Tibial nerve (tissue), 4 donors: Measurements from ENCODE around the gene JMJD6. TPM values are rescaled to one million over a fixed set of nuclear protein-coding genes. Genes with fewer than 3 reads are reported as not detected.
A peak's percentile ranks its signal among the peaks of the same experiment; 100 is the strongest.
"Not testable (repeated sequence)": the region's sequence is repeated elsewhere in the genome, so short reads cannot be mapped to it uniquely, and the experiment has no call there.

Source experiments
- DNase-seq, 2 donors: peaks; one replicate each; pipeline ENCODE4 v3.0.0-alpha.2; 2019; ENCODE audit warnings: low spot score in 2 of 2
- H3K27ac ChIP-seq, 4 donors: fragments of 200-600 bp; sonication (generic) in 3 of 4; one replicate each; pipeline ENCODE4 v1.5.1; 2017 to 2019; ENCODE audit warnings: mild to moderate bottlenecking in 1 of 4
- H3K27me3 ChIP-seq, 2 donors: fragments of 200-600 bp; sonication (generic) in 1 of 2; one replicate each; pipeline versions ENCODE4 v1.5.1 to v1.6.0; 2017 to 2019
- H3K36me3 ChIP-seq, 3 donors: fragments of 200-600 bp; sonication (generic); one replicate each; pipeline ENCODE4 v1.5.1; 2018 to 2019
- H3K4me1 ChIP-seq, 4 donors: fragments of 200-600 bp; sonication (generic) in 3 of 4; one replicate each; pipeline ENCODE4 v1.5.1; 2017 to 2019
- H3K4me3 ChIP-seq, 4 donors: fragments of 200-600 bp; sonication (generic) in 3 of 4; one replicate each; pipeline ENCODE4 v1.5.1; 2017 to 2019; ENCODE audit warnings: mild to moderate bottlenecking in 1 of 4, moderate library complexity in 1 of 4
- H3K9me3 ChIP-seq, 4 donors: fragments of 200-600 bp; sonication (generic) in 3 of 4; one replicate each; pipeline ENCODE4 v1.5.1; 2017 to 2019
- CTCF ChIP-seq, 5 experiments: fragments of 200-600 bp in 3 of 5; fragments of 450-650 bp in 2 of 5; sonication (generic) in 3 of 5; IDR thresholded peaks; one replicate each; pipeline ENCODE4 v1.5.1; 2016 to 2019; ENCODE audit warnings: antibody characterized with exemption in 5 of 5, mild to moderate bottlenecking in 3 of 5, moderate library complexity in 2 of 5
- EP300 ChIP-seq, 2 donors: sonication (generic); formaldehyde crosslinking; IDR thresholded peaks; one replicate each; pipeline ENCODE4 v1.6.1; 2017; ENCODE audit warnings: antibody characterized with exemption in 2 of 2, mild to moderate bottlenecking in 1 of 2
- POLR2A ChIP-seq, 2 donors: fragments of 450-650 bp; IDR thresholded peaks; one replicate each; pipeline ENCODE4 v1.6.1; 2017; ENCODE audit warnings: antibody characterized with exemption in 2 of 2, mild to moderate bottlenecking in 2 of 2, moderate library complexity in 2 of 2
- WGBS, 2 donors: methylation state at CpG; one replicate each; pipeline ENCODE4 v1.1.5; 2018; 5-methylcytosine and 5-hydroxymethylcytosine counted together
- total RNA-seq, 4 donors: library from RNA; depleted of rRNA; stranded (reverse); fragments of >200 nt; gene quantifications; one replicate each; pipeline ENCODE4 v1.1.0, GENCODE V29; 2016

The JMJD6 gene
- total RNA-seq, 4 donors from 2014 or later = 14.0 to 45.0 (median 34.2) TPM

GRCh38 chr17:76714822-76715495 is 11.4 kb downstream of the JMJD6 start:
- DNase-seq = peak; percentile 78 to 89
- 19 to 20% methylated on average over 4 of the region's 4 CpGs for WGBS, 2 donors
- Histone ChIP-seq H3K27me3 (no peaks in the 10 kb centered on the region), H3K4me3 (no peak overlapping the region), H3K27ac (peak overlapping the region in 3 of 4 donors; percentile 55 to 61 (median 55)), H3K36me3 (peaks cover 12 to 68% (median 21%) of the 10 kb centered on the region in 3 donors), H3K9me3 (no peaks in the 10 kb centered on the region), H3K4me1 (peaks cover 0 to 45% (median 17%) of the 10 kb centered on the region in 4 donors)
- TF ChIP-seq CTCF (IDR thresholded peaks at IDR 0.05) (peak; percentile 76 to 88 (median 78)), EP300 (IDR thresholded peaks at IDR 0.05) (peak in 1 of 2 donors; percentile 33), POLR2A (IDR thresholded peaks at IDR 0.05) (no peak)

GRCh38 chr17:76714336-76714735 is 12.1 kb downstream of the JMJD6 start:
- no peak overlapping the region for H3K4me3 ChIP-seq
- H3K27me3 ChIP-seq = no peaks in the 10 kb centered on the region
- no peak for TF ChIP-seq CTCF (IDR thresholded peaks at IDR 0.05)
- TF ChIP-seq POLR2A (IDR thresholded peaks at IDR 0.05) = no peak
- no peak for TF ChIP-seq EP300 (IDR thresholded peaks at IDR 0.05)
- DNase-seq = no peak
- H3K36me3 ChIP-seq = peaks cover 6 to 62% (median 14%) of the 10 kb centered on the region in 3 donors
- H3K9me3 ChIP-seq = no peaks in the 10 kb centered on the region
- WGBS, 2 donors = 65 to 72% methylated on average over 5 of the region's 5 CpGs
- peak overlapping the region in 2 of 4 donors; percentile 34 to 61 for H3K27ac ChIP-seq
- peaks cover 0 to 50% (median 18%) of the 10 kb centered on the region in 4 donors for H3K4me1 ChIP-seq

- peaks cover 0 to 55% (median 21%) of the 10 kb centered on the region in 4 donors for H3K4me1 ChIP-seq
- H3K36me3 ChIP-seq = peaks cover 4 to 56% (median 12%) of the 10 kb centered on the region in 3 donors
- H3K27ac ChIP-seq = peak overlapping the region in 1 of 4 donors; percentile 61
- no peak overlapping the region for H3K4me3 ChIP-seq
- no peaks in the 10 kb centered on the region for H3K9me3 ChIP-seq
- DNase-seq = no peak
- 96% methylated on average over 7 of the region's 7 CpGs for WGBS, 2 donors
- no peak for TF ChIP-seq POLR2A (IDR thresholded peaks at IDR 0.05)
- no peak for TF ChIP-seq EP300 (IDR thresholded peaks at IDR 0.05)
- no peak for TF ChIP-seq CTCF (IDR thresholded peaks at IDR 0.05)
- no peaks in the 10 kb centered on the region for H3K27me3 ChIP-seq
Measured at GRCh38 chr17:76713765-76714164, 12.6 kb downstream of the JMJD6 start.

- H3K27ac ChIP-seq = peak overlapping the region in 2 of 4 donors; percentile 47 to 93
- not testable (repeated sequence) for H3K27me3 ChIP-seq, DNase-seq, H3K4me3 ChIP-seq, H3K9me3 ChIP-seq
- peaks cover 0 to 42% (median 4%) of the 10 kb centered on the region in 3 donors for H3K36me3 ChIP-seq
- H3K4me1 ChIP-seq = peaks cover 0 to 70% (median 35%) of the 10 kb centered on the region in 4 donors
- 52 to 65% methylated on average over 7 of the region's 7 CpGs for WGBS, 2 donors
Measured at GRCh38 chr17:76712321-76712720, 14.1 kb downstream of the JMJD6 start.

- Histone ChIP-seq H3K36me3 (peaks cover 0 to 29% (median 0%) of the 10 kb centered on the region in 3 donors), H3K27me3 (no peaks in the 10 kb centered on the region), H3K4me3 (peak within 1 kb of the TSS; percentile 55 to 91 (median 62)), H3K4me1 (peaks cover 0 to 68% (median 34%) of the 10 kb centered on the region in 4 donors), H3K9me3 (no peaks in the 10 kb centered on the region), H3K27ac (peak within 1 kb of the TSS; percentile 90 to 98 (median 95))
- WGBS, 2 donors = 10% methylated on average over 12 to 16 of the region's 56 CpGs
- TF ChIP-seq CTCF (IDR thresholded peaks at IDR 0.05) = no peak
- peak in 1 of 2 donors; percentile 65 for TF ChIP-seq EP300 (IDR thresholded peaks at IDR 0.05)
- peak in 1 of 2 donors; percentile 15 for TF ChIP-seq POLR2A (IDR thresholded peaks at IDR 0.05)
- peak; percentile 61 to 65 for DNase-seq
Measured at GRCh38 chr17:76710863-76711611, 15.4 kb downstream of the JMJD6 start, which contains the start of gene MXRA7. Gene MXRA7, minus strand, starts transcription at chr17:76710965. Its CDS starts 19 bp downstream, at chr17:76710946.
